Astrocyte (in vitro differentiated cells and primary cell): ENCODE data around the gene LNPK. TPM values are rescaled to one million over a fixed set of nuclear protein-coding genes. Genes with fewer than 3 reads are reported as not detected.

Experiments
- DNase-seq: peaks from one replicate; pipeline ENCODE4 v3.0.0-alpha.2; 2010; ENCODE audit warnings: low read depth
- FAIRE-seq: peaks from 2 replicates; lab custom pipeline; 2011; peaks lifted over from hg19 to GRCh38; lab: Jason Lieb, UNC
- H2AFZ ChIP-seq: 2 replicates; pipeline ENCODE4 v1.6.0; 2012; ENCODE audit warnings: low read depth, low read length, inconsistent platforms
- H3K27ac ChIP-seq: 2 replicates; pipeline ENCODE4 v1.5.1; 2011; ENCODE audit warnings: low read depth, low read length, inconsistent platforms
- H3K27me3 ChIP-seq: 2 replicates; pipeline ENCODE4 v1.6.0; 2011; ENCODE audit warnings: low read length, inconsistent platforms; ENCODE audit not compliant: insufficient read depth
- H3K36me3 ChIP-seq: 2 replicates; pipeline ENCODE4 v1.5.1; 2011; ENCODE audit warnings: low read length, inconsistent platforms; ENCODE audit not compliant: insufficient read depth
- H3K4me1 ChIP-seq: 2 replicates; pipeline ENCODE4 v1.5.1; 2011; ENCODE audit warnings: low read length, inconsistent platforms; ENCODE audit not compliant: insufficient read depth
- H3K4me2 ChIP-seq: 2 replicates; pipeline ENCODE4 v1.6.0; 2012; ENCODE audit warnings: low read length, inconsistent platforms
- H3K4me3 ChIP-seq: 2 replicates; pipeline ENCODE4 v1.5.1; 2011; ENCODE audit warnings: low read depth, mild to moderate bottlenecking, low read length, inconsistent platforms; ENCODE audit not compliant: insufficient read depth
- H3K79me2 ChIP-seq: 2 replicates; pipeline ENCODE4 v1.6.0; 2012; ENCODE audit warnings: mild to moderate bottlenecking, low read length, inconsistent platforms; ENCODE audit not compliant: insufficient read depth
- H3K9ac ChIP-seq: 2 replicates; pipeline ENCODE4 v1.6.0; 2012; ENCODE audit warnings: mild to moderate bottlenecking, low read length, inconsistent platforms
- H3K9me3 ChIP-seq: 2 replicates; pipeline ENCODE4 v1.5.1; 2012; ENCODE audit warnings: low read depth, mild to moderate bottlenecking, low read length, inconsistent platforms; ENCODE audit not compliant: insufficient read depth
- H4K20me1 ChIP-seq: 2 replicates; pipeline ENCODE4 v1.6.0; 2012; ENCODE audit warnings: low read length, inconsistent platforms; ENCODE audit not compliant: insufficient read depth
- H3K27ac Mint-ChIP-seq: one replicate; pipeline ENCODE4 v1.8.0; 2021; ENCODE audit warnings: mild to moderate bottlenecking, mixed read lengths; ENCODE audit not compliant: unreplicated experiment
- H3K27me3 Mint-ChIP-seq: one replicate; pipeline ENCODE4 v1.8.0; 2021; ENCODE audit warnings: low read depth, mixed read lengths; ENCODE audit not compliant: unreplicated experiment
- H3K36me3 Mint-ChIP-seq: one replicate; pipeline ENCODE4 v1.8.0; 2021; ENCODE audit warnings: low read depth, mixed read lengths; ENCODE audit not compliant: unreplicated experiment
- H3K4me1 Mint-ChIP-seq: one replicate; pipeline ENCODE4 v1.8.0; 2021; ENCODE audit warnings: low read depth, mixed read lengths; ENCODE audit not compliant: unreplicated experiment
- H3K4me3 Mint-ChIP-seq: one replicate; pipeline ENCODE4 v1.8.0; 2021; ENCODE audit warnings: mild to moderate bottlenecking, moderate library complexity, mixed read lengths; ENCODE audit not compliant: unreplicated experiment
- H3K9me3 Mint-ChIP-seq: one replicate; pipeline ENCODE4 v1.8.0; 2021; ENCODE audit warnings: mild to moderate bottlenecking, mixed read lengths; ENCODE audit not compliant: unreplicated experiment
- EZH2 ChIP-seq: IDR thresholded peaks from 2 replicates; pipeline ENCODE4 v1.6.1; 2012; ENCODE audit warnings: mild to moderate bottlenecking, low read length, inconsistent platforms; ENCODE audit not compliant: insufficient read depth
- total RNA-seq: library from RNA; stranded (reverse); gene quantifications from 2 replicates; pipeline ENCODE4 v1.2.1, GENCODE V29; 2021
- TF ChIP-seq, protein P1 (sequence below): IDR thresholded peaks from 2 replicates; pipeline ENCODE4 v1.5.1; 2011; ENCODE audit warnings: low read depth, mild to moderate bottlenecking, inconsistent platforms, low read length, moderate library complexity; ENCODE audit not compliant: insufficient read depth

Gene LNPK
- total RNA-seq, 1 donor from 2014 or later = 34.8 TPM

GRCh38 chr2:176018708-176019107, 16.6 kb upstream of the LNPK start:
- Mint-ChIP-seq H3K4me1 (peaks cover 4% of the 10 kb centered on the region), H3K9me3 (no peaks in the 10 kb centered on the region), H3K27me3 (no peaks in the 10 kb centered on the region), H3K27ac (no peak overlapping the region), H3K4me3 (no peak overlapping the region), H3K36me3 (no peaks in the 10 kb centered on the region)
- no peaks in the 10 kb centered on the region for H4K20me1 ChIP-seq
- no peaks in the 10 kb centered on the region for H3K79me2 ChIP-seq
- no peak overlapping the region for H3K27ac ChIP-seq
- H2AFZ ChIP-seq = no peak overlapping the region
- DNase-seq (no peak), FAIRE-seq (no peak)
- H3K4me2 ChIP-seq = no peak overlapping the region
- H3K9me3 ChIP-seq = no peaks in the 10 kb centered on the region
- no peaks in the 10 kb centered on the region for H3K27me3 ChIP-seq
- no peaks in the 10 kb centered on the region for H3K4me1 ChIP-seq
- TF ChIP-seq, protein P1, sequence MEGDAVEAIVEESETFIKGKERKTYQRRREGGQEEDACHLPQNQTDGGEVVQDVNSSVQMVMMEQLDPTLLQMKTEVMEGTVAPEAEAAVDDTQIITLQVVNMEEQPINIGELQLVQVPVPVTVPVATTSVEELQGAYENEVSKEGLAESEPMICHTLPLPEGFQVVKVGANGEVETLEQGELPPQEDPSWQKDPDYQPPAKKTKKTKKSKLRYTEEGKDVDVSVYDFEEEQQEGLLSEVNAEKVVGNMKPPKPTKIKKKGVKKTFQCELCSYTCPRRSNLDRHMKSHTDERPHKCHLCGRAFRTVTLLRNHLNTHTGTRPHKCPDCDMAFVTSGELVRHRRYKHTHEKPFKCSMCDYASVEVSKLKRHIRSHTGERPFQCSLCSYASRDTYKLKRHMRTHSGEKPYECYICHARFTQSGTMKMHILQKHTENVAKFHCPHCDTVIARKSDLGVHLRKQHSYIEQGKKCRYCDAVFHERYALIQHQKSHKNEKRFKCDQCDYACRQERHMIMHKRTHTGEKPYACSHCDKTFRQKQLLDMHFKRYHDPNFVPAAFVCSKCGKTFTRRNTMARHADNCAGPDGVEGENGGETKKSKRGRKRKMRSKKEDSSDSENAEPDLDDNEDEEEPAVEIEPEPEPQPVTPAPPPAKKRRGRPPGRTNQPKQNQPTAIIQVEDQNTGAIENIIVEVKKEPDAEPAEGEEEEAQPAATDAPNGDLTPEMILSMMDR = no peak
- no peak for TF ChIP-seq EZH2
- no peak overlapping the region for H3K9ac ChIP-seq
- no peaks in the 10 kb centered on the region for H3K36me3 ChIP-seq
- H3K4me3 ChIP-seq = no peak overlapping the region

- Histone ChIP-seq H4K20me1 (no peaks in the 10 kb centered on the region), H3K9ac (no peak overlapping the region), H3K36me3 (no peaks in the 10 kb centered on the region), H3K9me3 (no peaks in the 10 kb centered on the region), H3K27me3 (no peaks in the 10 kb centered on the region), H3K4me2 (no peak overlapping the region), H2AFZ (no peak overlapping the region), H3K27ac (no peak overlapping the region), H3K4me3 (no peak overlapping the region), H3K79me2 (no peaks in the 10 kb centered on the region), H3K4me1 (no peaks in the 10 kb centered on the region)
- H3K4me1 Mint-ChIP-seq = no peaks in the 10 kb centered on the region
- no peak overlapping the region for H3K4me3 Mint-ChIP-seq
- no peak for DNase-seq
- H3K9me3 Mint-ChIP-seq = no peaks in the 10 kb centered on the region
- no peaks in the 10 kb centered on the region for H3K36me3 Mint-ChIP-seq
- no peak for FAIRE-seq
- H3K27me3 Mint-ChIP-seq = peaks cover 7% of the 10 kb centered on the region
- TF ChIP-seq EZH2 = no peak
- TF ChIP-seq, protein P1 = no peak
- H3K27ac Mint-ChIP-seq = no peak overlapping the region
Observed at GRCh38 chr2:176009445-176009844, 7.4 kb upstream of the LNPK start.

DNA sequence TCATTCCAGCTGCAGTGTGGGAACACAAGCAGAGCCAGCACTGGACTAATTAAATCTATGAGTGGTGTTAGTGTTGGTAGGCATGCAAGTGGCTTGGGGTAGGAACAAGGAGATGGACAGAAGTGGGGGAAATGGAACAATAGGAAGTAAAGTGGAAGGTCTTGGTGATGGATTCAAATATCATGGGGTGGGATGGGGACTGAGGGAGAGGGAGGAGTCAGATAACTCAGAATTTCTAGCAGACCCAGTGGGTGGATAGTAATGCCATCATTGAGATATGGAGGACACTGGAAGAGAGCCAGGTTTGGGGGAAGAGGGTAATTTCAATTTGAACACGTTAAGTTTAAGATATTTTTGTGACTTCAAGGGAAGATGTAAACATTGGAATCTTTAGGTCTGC, 2.9 kb upstream of the LNPK start:
- peaks cover 7% of the 10 kb centered on the region for H3K4me1 ChIP-seq
- H3K9me3 Mint-ChIP-seq = no peaks in the 10 kb centered on the region
- H3K27ac ChIP-seq = no peak overlapping the region
- no peak overlapping the region for H3K4me2 ChIP-seq
- H3K9me3 ChIP-seq = no peaks in the 10 kb centered on the region
- peaks cover 14% of the 10 kb centered on the region for H3K79me2 ChIP-seq
- peaks cover 2% of the 10 kb centered on the region for H4K20me1 ChIP-seq
- H3K36me3 Mint-ChIP-seq = no peaks in the 10 kb centered on the region
- H3K9ac ChIP-seq = no peak overlapping the region
- no peak overlapping the region for H3K27ac Mint-ChIP-seq
- H3K27me3 Mint-ChIP-seq = peaks cover 13% of the 10 kb centered on the region
- no peaks in the 10 kb centered on the region for H3K27me3 ChIP-seq
- no peak overlapping the region for H3K4me3 ChIP-seq
- no peak overlapping the region for H3K4me3 Mint-ChIP-seq
- H2AFZ ChIP-seq = no peak overlapping the region
- TF ChIP-seq, protein P1 = no peak
- no peak for TF ChIP-seq EZH2
- DNase-seq (no peak), FAIRE-seq (no peak)
- H3K4me1 Mint-ChIP-seq = peaks cover 3% of the 10 kb centered on the region
- no peaks in the 10 kb centered on the region for H3K36me3 ChIP-seq
